ENCODE results near the gene NEGR1. TPM values are rescaled to one million over a fixed set of nuclear protein-coding genes. Genes with fewer than 3 reads are reported as not detected.

NEGR1 gene
- total and polyA plus RNA-seq, 3 donors from 2014 or later = 2.9 to 7.6 (median 3.1) TPM

- WGBS, 2 donors = 0 to 1% methylated on average over 24 of the region's 24 CpGs
- DNase-seq = peak; percentile 74
- intact Hi-C loops (cut with DNase I; ENCODE audit: low total_unique reads) = no loop called here
- Histone ChIP-seq H3K27me3 (no peaks in the 10 kb centered on the region), H3K36me3 (ENCODE audit: low read depth, missing control alignments) (no peaks in the 10 kb centered on the region), H3K4me1 (peaks cover 7% of the 10 kb centered on the region), H3K27ac (peak overlapping the region; percentile 83 to 92), H3K9me3 (no peaks in the 10 kb centered on the region), H3K4me3 (peak overlapping the region; percentile 70 to 79)
- TF ChIP-seq POLR2A (IDR thresholded peaks at IDR 0.05) = no peak
- no peak for TF ChIP-seq CTCF (IDR thresholded peaks at IDR 0.05)
These were observed 2.2 kb upstream of the NEGR1 start for GRCh38 chr1:72284348-72285073.

- no peaks in the 10 kb centered on the region for H3K9me3 ChIP-seq
- H3K27me3 ChIP-seq = no peaks in the 10 kb centered on the region
- no peaks in the 10 kb centered on the region for H3K36me3 ChIP-seq (ENCODE audit: low read depth, missing control alignments)
- peaks cover 7% of the 10 kb centered on the region for H3K4me1 ChIP-seq
- DNase-seq = no peak
- peak overlapping the region; percentile 83 to 92 for H3K27ac ChIP-seq
- intact Hi-C loops (cut with DNase I; ENCODE audit: low total_unique reads) = no loop called here
- peak overlapping the region; percentile 70 to 79 for H3K4me3 ChIP-seq
- TF ChIP-seq POLR2A (IDR thresholded peaks at IDR 0.05) = no peak
- no peak for TF ChIP-seq CTCF (IDR thresholded peaks at IDR 0.05)
- 0 to 1% methylated on average over 7 of the region's 7 CpGs for WGBS, 2 donors
These were observed 1.7 kb upstream of the NEGR1 start for GRCh38 chr1:72284084-72284347.

GRCh38 chr1:72283307-72284083 is 1.2 kb upstream of the NEGR1 start:
- H3K4me1 ChIP-seq = peaks cover 7% of the 10 kb centered on the region
- TF ChIP-seq POLR2A (IDR thresholded peaks at IDR 0.05) = no peak
- TF ChIP-seq CTCF (IDR thresholded peaks at IDR 0.05) = no peak

GRCh38 chr1:72283022-72283306 is 625 bp upstream of the NEGR1 start:
- Histone ChIP-seq H3K27ac (peak overlapping the region; percentile 83 to 92), H3K36me3 (ENCODE audit: low read depth, missing control alignments) (no peaks in the 10 kb centered on the region), H3K4me1 (peaks cover 7% of the 10 kb centered on the region), H3K9me3 (no peaks in the 10 kb centered on the region), H3K27me3 (no peaks in the 10 kb centered on the region), H3K4me3 (peak overlapping the region; percentile 70 to 79)
- 0% methylated on average over 8 of the region's 8 CpGs for WGBS, 2 donors
- no peak for DNase-seq
- TF ChIP-seq CTCF (IDR thresholded peaks at IDR 0.05) (peak in 1 of 3 experiments; percentile 10), POLR2A (IDR thresholded peaks at IDR 0.05) (no peak)
- intact Hi-C loops (cut with DNase I; ENCODE audit: low total_unique reads) = no loop called here

More at GRCh38 chr1:72283307-72284083, 1.2 kb upstream of the NEGR1 start:
- peak overlapping the region; percentile 83 to 92 for H3K27ac ChIP-seq
- no peaks in the 10 kb centered on the region for H3K36me3 ChIP-seq (ENCODE audit: low read depth, missing control alignments)
- DNase-seq = peak; percentile 89
- no peaks in the 10 kb centered on the region for H3K9me3 ChIP-seq
- H3K27me3 ChIP-seq = no peaks in the 10 kb centered on the region
- 0% methylated on average over 46 to 56 of the region's 56 CpGs for WGBS, 2 donors
- intact Hi-C loops (cut with DNase I; ENCODE audit: low total_unique reads) = no loop called here
- peak overlapping the region; percentile 70 to 79 for H3K4me3 ChIP-seq

All from testis (tissue), 3 donors.